K562 (cell line): ENCODE results near the gene ZNF780B. TPM values are rescaled to one million over a fixed set of nuclear protein-coding genes. Genes with fewer than 3 reads are reported as not detected.
A peak's percentile ranks its signal among the peaks of the same experiment; 100 is the strongest.

Experiments used
- ATAC-seq: fragments of 200-7000 bp; cut with Tn5 transposase; 3 replicates; pipeline ENCODE4 v1.9.1; 2020; ENCODE audit warnings: moderate library complexity
- BruUV-seq: library from RNA; stranded (reverse); fragments of 400-500 nt; replicated peaks from 2 replicates; lab custom pipeline; 2021; lab: Mats Ljungman, UMichigan
- CTCF ChIA-PET: fragments of 300-600 bp; formaldehyde crosslinking; extraction: SDS; loops from one replicate; lab custom pipeline; 2021; ENCODE audit warnings: low intra/inter-chr PET ratio; lab: Yijun Ruan, JAX
- POLR2A ChIA-PET: fragments of 300-600, 350-650 bp; sonication (Branson Sonifier 250); formaldehyde crosslinking; extraction: SDS; loops from one replicate; lab custom pipeline; 2021; ENCODE audit warnings: antibody characterized with exemption, inconsistent platforms; lab: Yijun Ruan, JAX
- DNase-seq, 4 experiments: peaks; one replicate each; pipeline versions ENCODE4 v3.0.0 to v3.0.0-alpha.2; 2011 to 2018; ENCODE audit warnings: low spot score in 3 of 4, mixed read lengths in 3 of 4; ENCODE audit errors: extremely low read depth in 1 of 4
- FAIRE-seq: peaks from 2 replicates; lab custom pipeline; 2011; peaks lifted over from hg19 to GRCh38; lab: Jason Lieb, UNC
- H2AFZ ChIP-seq: 2 replicates; pipeline ENCODE4 v1.6.0; 2011; ENCODE audit warnings: low read depth, low read length, control low read depth, inconsistent platforms
- H3K27ac ChIP-seq: fragments of 200-600 bp; 3 replicates; pipeline ENCODE4 v1.8.0; 2011; ENCODE audit warnings: low read depth, mild to moderate bottlenecking, control low read depth, inconsistent platforms, low read length, moderate library complexity, mixed read lengths; ENCODE audit errors: extremely low read depth
- H3K27me3 ChIP-seq, 2 experiments: fragments of 300-600 bp in 1 of 2; 2 replicates in 1 of 2; 3 replicates in 1 of 2; pipeline versions ENCODE4 v1.6.0 to v1.8.0; 2011; ENCODE audit warnings: inconsistent platforms in 2 of 2, low read length in 2 of 2, mild to moderate bottlenecking in 1 of 2, mixed read lengths in 1 of 2, moderate library complexity in 1 of 2; ENCODE audit not compliant: control insufficient read depth in 2 of 2, insufficient read depth in 2 of 2
- H3K36me3 ChIP-seq: fragments of 300-600 bp; 3 replicates; pipeline ENCODE4 v1.8.0; 2011; ENCODE audit warnings: mild to moderate bottlenecking, low read length, inconsistent platforms; ENCODE audit not compliant: control insufficient read depth, insufficient read depth
- H3K4me1 ChIP-seq, 2 experiments: fragments of 200-600 bp in 1 of 2; replicated peaks in 1 of 2; 2 replicates in 1 of 2; 3 replicates in 1 of 2; pipeline versions ENCODE4 v1.5.1 to v1.8.0; 2011; ENCODE audit warnings: inconsistent platforms in 2 of 2, low read length in 2 of 2, mild to moderate bottlenecking in 1 of 2, mixed read lengths in 1 of 2, moderate library complexity in 1 of 2; ENCODE audit not compliant: control insufficient read depth in 2 of 2, insufficient read depth in 2 of 2
- H3K4me2 ChIP-seq: 2 replicates; pipeline ENCODE4 v1.6.1; 2011; ENCODE audit warnings: low read length, control low read depth, inconsistent platforms, mixed read lengths; ENCODE audit not compliant: insufficient read depth
- H3K4me3 ChIP-seq: fragments of 200-600 bp; sonication (generic), shearing (Covaris generic); 2 replicates; pipeline ENCODE4 v1.5.1; 2016; ENCODE audit warnings: control low read depth, inconsistent platforms
- H3K79me2 ChIP-seq: fragments of 200-600 bp; 3 replicates; pipeline ENCODE4 v1.8.0; 2011; ENCODE audit warnings: low read length, inconsistent platforms; ENCODE audit not compliant: control insufficient read depth, insufficient read depth
- H3K9ac ChIP-seq, 2 experiments: 2 replicates each; pipeline versions ENCODE4 v1.6.0 to v1.6.1; 2011; ENCODE audit warnings: low read depth in 2 of 2, low read length in 2 of 2, control low read depth in 1 of 2, inconsistent platforms in 1 of 2, mild to moderate bottlenecking in 1 of 2, mixed read lengths in 1 of 2; ENCODE audit not compliant: insufficient read depth in 1 of 2
- H3K9me1 ChIP-seq: one replicate; pipeline ENCODE4 v1.6.0; 2011; ENCODE audit warnings: inconsistent platforms, mild to moderate bottlenecking, low read length, moderate library complexity; ENCODE audit not compliant: control insufficient read depth, insufficient read depth
- H3K9me3 ChIP-seq: replicated peaks from 2 replicates; pipeline ENCODE4 v1.5.1; 2011; ENCODE audit warnings: low read depth, low read length, inconsistent platforms; ENCODE audit not compliant: control insufficient read depth, insufficient read depth
- H4K20me1 ChIP-seq: replicated peaks from 2 replicates; pipeline ENCODE4 v1.6.1; 2011; ENCODE audit warnings: low read length, inconsistent platforms, mixed read lengths; ENCODE audit not compliant: control insufficient read depth, insufficient read depth
- CAMTA2 ChIP-seq: fragments of 250-450 bp; sonication (Bioruptor Pico); conservative IDR thresholded peaks from 2 replicates; pipeline ENCODE4 v1.5.1; 2022
- ETV1 ChIP-seq: fragments of 450-650 bp; conservative IDR thresholded peaks from 2 replicates; pipeline ENCODE4 v1.6.1; 2016; ENCODE audit warnings: missing genetic modification characterization, control low read depth, low read depth, missing compliant biosample characterization
- MYBL2 ChIP-seq, 2 experiments: fragments of 450-650 bp in 1 of 2; sonication (generic) in 1 of 2; formaldehyde crosslinking in 1 of 2; IDR thresholded peaks; 2 replicates each; pipeline versions ENCODE4 v1.6.1 to v1.8.1; 2017 to 2022; ENCODE audit warnings: borderline replicate concordance in 1 of 2, inconsistent platforms in 1 of 2, low read depth in 1 of 2, mild to moderate bottlenecking in 1 of 2, missing genetic modification reagents in 1 of 2, moderate library complexity in 1 of 2
- NR1H2 ChIP-seq: sonication (generic); formaldehyde crosslinking; IDR thresholded peaks from 2 replicates; pipeline ENCODE4 v1.4.0; 2020; ENCODE audit warnings: mild to moderate bottlenecking, missing genetic modification reagents
- SIN3B ChIP-seq: fragments of 450-650 bp; IDR thresholded peaks from 2 replicates; pipeline ENCODE4 v1.6.1; 2017; ENCODE audit warnings: low read depth, mild to moderate bottlenecking, moderate library complexity
- ZNF263 ChIP-seq: sonication (generic); formaldehyde crosslinking; IDR thresholded peaks from 2 replicates; pipeline ENCODE4 v1.8.0; 2022; ENCODE audit warnings: mild to moderate bottlenecking, missing genetic modification reagents, borderline replicate concordance
- ZNF347 ChIP-seq: fragments of 450-650 bp; formaldehyde crosslinking; IDR thresholded peaks from 2 replicates; pipeline ENCODE4 v1.4.0; 2020; ENCODE audit warnings: low read depth, mild to moderate bottlenecking, moderate library complexity
- WGBS: fragments of 100-300 bp; shearing (Covaris generic); methylation state at CpG from one replicate; pipeline ENCODE4 v1.1.6; 2016; ENCODE audit warnings: low coverage, mixed read lengths; ENCODE audit not compliant: insufficient coverage; ENCODE audit errors: missing lambda C conversion rate; 5-methylcytosine and 5-hydroxymethylcytosine counted together
- in situ Hi-C: fragments of 300-500 bp; cut with MboI; formaldehyde crosslinking; loops from 4 replicates; pipeline ENCODE4 v1.15.0; 2018; ENCODE audit warnings: inconsistent platforms, mixed read lengths
- intact Hi-C: fragments of 100-400 bp; cut with micrococcal nuclease; formaldehyde crosslinking; loops from 2 replicates; pipeline ENCODE4 v1.14.2; 2022
- polyA plus RNA-seq, 8 experiments: library from polyadenylated mRNA; depleted of rRNA in 4 of 8; stranded (reverse) in 5 of 8; unstranded in 3 of 8; fragments of >200 nt; fragmentation: Nextera tagmentation in 2 of 8; fragmentation: Illumina TruSeq in 1 of 8; extraction: Ambion mirVana in 2 of 8; extraction: Trizol in 1 of 8; gene quantifications; 2 replicates each; pipeline versions ENCODE4 v1.2.1 to v1.2.3, GENCODE V29; 2011 to 2014; ENCODE audit warnings: inconsistent platforms in 1 of 8, missing spikeins in 1 of 8
- total RNA-seq, 7 experiments: library from RNA; depleted of rRNA in 6 of 7; stranded (reverse); fragments of >200 nt in 6 of 7; fragmentation: Illumina TruSeq in 2 of 7; extraction: Trizol in 2 of 7; gene quantifications; 2 replicates each; pipeline versions ENCODE4 v1.2.1 to v1.2.3, GENCODE V29; 2011 to 2021; ENCODE audit warnings: low replicate concordance in 1 of 7
- TF ChIP-seq, protein P1 (sequence below): sonication (generic); formaldehyde crosslinking; IDR thresholded peaks from 2 replicates; pipeline ENCODE4 v1.5.0; 2020; ENCODE audit warnings: missing genetic modification reagents

The ZNF780B gene
- total and polyA plus RNA-seq, 9 of the 15 experiments (the other 6 are each of a cell fraction or from before 2014, with no cell fraction given), result 3.9 to 18.4 (median 8.8) TPM

DNA sequence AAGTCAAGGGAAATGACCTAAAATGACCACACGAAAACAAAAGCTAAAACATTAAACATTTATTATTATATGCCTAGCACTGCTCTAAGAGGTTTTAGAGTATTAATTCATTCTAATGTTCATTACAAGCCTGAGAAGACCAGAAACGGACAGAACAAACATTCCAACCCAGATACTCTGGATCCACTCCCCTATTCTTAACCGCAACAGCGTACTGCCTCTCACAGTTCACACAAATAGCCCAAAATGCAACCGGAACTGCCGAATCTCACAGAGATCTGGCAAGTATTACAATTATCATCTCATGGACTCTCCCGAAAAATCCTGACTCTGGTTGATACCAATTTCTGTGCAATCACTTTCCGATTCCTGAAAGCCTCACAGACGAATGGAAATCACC, 1.4 kb downstream of the ZNF780B start:
- TF ChIP-seq MYBL2 (IDR thresholded peaks at IDR 0.05; ENCODE audit: low read depth), result no peak
- no peak for TF ChIP-seq MYBL2 (CRISPR knock-in tag; IDR thresholded peaks at IDR 0.05; ENCODE audit: borderline replicate concordance)
- TF ChIP-seq NR1H2 (CRISPR knock-in tag), result no peak
- no peak for TF ChIP-seq ZNF347 (CRISPR knock-in tag)
- no peak for TF ChIP-seq ZNF263 (CRISPR knock-in tag)
- TF ChIP-seq CAMTA2 (CRISPR knock-in tag), result no peak
- 0 out of 2 replicates have a peak, but pooled peaks have one; percentile 5 for TF ChIP-seq ETV1 (tag)
- no peak for TF ChIP-seq SIN3B
- TF ChIP-seq, protein P1, sequence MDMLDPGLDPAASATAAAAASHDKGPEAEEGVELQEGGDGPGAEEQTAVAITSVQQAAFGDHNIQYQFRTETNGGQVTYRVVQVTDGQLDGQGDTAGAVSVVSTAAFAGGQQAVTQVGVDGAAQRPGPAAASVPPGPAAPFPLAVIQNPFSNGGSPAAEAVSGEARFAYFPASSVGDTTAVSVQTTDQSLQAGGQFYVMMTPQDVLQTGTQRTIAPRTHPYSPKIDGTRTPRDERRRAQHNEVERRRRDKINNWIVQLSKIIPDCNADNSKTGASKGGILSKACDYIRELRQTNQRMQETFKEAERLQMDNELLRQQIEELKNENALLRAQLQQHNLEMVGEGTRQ, result no peak
- H3K4me3 ChIP-seq, result peak overlapping the region; percentile 64
- DNase-seq (peak in 1 of 4 experiments; percentile 28), FAIRE-seq (no peak), ATAC-seq (0 out of 3 replicates have a peak, but pooled peaks have one; percentile 25)
- POLR2A ChIA-PET, result no interaction called here
- H2AFZ ChIP-seq, result peak overlapping the region; percentile 34
- 0 out of 3 replicates have a peak, but pooled peaks cover 4% of the 10 kb centered on the region for H3K36me3 ChIP-seq
- CTCF ChIA-PET, result no interaction called here
- no TSS peak for BruUV-seq
- intact Hi-C loops (no loop called here), in situ Hi-C loops (no loop called here)
- H4K20me1 ChIP-seq, result no peaks in the 10 kb centered on the region
- H3K9me3 ChIP-seq, result peaks cover 5% of the 10 kb centered on the region; the same call in 1 of the 2 replicates
- no peak overlapping the region for H3K9ac ChIP-seq
- peaks cover 12% of the 10 kb centered on the region for H3K79me2 ChIP-seq
- no peaks in the 10 kb centered on the region for H3K27me3 ChIP-seq
- no peak overlapping the region for H3K27ac ChIP-seq
- no peaks in the 10 kb centered on the region for H3K9me1 ChIP-seq
- H3K4me2 ChIP-seq, result peak overlapping the region; percentile 96
- 21% methylated on average over 9 of the region's 9 CpGs for WGBS
- H3K4me1 ChIP-seq, result peaks cover 0 to 5% of the 10 kb centered on the region in 2 experiments; a peak in 2 of 5 replicates
